ENCODE measurements around the gene ESD.
"Not testable (repeated sequence)": the region's sequence is repeated elsewhere in the genome, so short reads cannot be mapped to it uniquely, and the experiment has no call there.

Gene ESD

DNA sequence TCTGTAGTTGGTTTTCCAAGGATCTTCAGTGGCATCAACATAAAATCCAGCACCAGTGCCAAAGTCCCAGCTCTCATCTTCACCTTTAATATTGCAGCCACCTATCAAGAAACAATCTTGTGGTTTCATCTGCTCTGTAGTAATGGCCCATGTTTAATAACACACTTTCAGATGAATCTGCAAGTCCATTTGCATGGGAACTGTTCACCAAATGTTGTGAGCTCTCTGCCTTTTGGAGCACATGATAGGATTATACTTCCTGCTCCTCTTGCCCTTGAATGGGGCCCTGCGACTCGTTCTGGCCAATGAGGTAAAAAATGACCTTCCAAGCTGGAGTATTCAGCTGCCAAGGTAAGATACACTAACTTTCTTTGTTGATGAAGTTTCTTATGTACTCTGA, 14.3 kb downstream of the ESD start:
- DNase-seq: no peak

DNA sequence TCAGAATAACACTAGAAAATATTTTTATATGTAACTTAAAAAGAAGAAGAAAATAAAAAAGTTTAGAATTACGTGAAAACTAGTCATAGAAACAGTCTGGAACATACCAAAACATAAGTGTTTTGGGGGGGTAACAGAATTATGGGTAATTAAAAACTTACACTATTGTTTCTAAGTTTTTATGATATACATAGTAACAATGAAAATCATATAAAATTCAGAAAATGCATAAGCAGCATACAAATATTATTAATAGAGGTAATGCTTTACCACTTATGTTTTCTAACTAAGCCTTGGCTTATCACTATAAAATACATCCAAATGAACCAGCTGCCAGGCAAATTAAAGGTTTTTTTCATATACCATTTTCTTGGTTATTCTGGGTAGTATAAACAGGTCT, 14.9 kb downstream of the ESD start:
- no peak for DNase-seq

DNA sequence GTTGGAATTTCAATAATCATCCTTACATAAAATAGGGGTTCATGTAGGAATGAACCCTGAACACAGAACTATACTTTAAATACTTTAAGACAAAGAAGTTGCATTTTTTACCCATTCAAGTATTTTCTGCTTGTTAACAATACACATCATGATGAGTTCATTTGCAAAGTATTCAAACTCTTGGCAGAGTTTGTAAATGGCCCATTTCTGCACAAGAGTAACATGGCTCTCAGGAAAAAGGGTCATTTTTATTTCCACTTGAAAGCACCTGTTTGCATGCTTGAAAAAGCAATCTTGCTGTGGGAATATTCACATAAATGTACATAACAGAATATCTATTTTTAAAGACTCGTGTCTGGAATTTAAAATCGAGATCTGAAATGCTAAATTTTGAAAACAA, 18.1 kb downstream of the ESD start:
- DNase-seq: no peak

DNA sequence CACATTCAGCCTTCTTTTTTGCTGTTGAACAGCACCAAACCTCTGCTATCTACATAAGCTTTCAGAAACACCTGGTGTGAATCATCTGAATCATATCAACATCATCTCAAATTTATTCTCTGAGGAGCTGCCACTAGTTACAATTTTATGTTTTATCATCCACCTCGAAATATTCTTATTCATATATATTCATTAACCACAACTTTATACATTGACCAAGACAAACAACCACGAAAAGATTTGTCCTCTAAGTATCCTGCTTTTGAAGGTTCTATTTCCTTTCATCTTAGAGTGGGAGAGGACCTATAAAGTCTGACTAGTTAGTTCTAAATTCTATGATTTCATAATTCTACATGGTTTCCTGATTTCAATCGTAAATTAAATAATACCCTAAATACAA, 18.9 kb downstream of the ESD start:
- DNase-seq: no peak

DNA sequence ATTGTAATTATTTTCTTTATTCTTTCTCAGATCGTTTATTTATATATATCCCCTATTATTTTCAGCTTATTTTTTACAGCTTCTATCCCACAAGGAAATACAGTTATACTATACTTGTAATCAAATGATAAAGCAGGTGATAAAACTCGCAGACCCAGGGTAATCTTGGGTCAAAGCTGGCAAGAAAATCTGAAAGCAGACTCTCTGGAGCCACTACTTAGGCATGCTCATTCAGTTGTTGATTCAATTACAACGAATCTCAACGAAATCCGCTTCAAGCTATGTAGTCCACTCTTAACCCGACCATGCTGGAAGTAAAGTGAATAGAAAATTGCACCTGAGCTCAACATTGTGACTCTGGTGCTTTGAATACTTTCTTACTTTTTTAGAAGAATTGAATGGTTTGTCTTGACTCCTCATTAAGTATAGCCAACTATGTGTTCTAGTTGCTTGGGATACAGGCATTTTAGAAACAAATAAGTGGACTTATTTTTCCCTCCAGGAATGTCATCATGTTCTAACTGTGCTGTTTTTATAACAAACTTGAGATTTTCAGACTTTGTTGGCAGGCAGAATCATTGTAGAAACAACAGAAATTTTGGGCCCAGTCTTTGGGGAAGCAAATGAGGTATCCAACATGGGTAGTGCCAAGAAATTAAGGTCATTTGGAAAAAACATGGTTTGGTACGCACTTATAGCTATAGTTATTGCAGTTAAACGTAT, 21.4 kb downstream of the ESD start:
- no peak for DNase-seq

DNA sequence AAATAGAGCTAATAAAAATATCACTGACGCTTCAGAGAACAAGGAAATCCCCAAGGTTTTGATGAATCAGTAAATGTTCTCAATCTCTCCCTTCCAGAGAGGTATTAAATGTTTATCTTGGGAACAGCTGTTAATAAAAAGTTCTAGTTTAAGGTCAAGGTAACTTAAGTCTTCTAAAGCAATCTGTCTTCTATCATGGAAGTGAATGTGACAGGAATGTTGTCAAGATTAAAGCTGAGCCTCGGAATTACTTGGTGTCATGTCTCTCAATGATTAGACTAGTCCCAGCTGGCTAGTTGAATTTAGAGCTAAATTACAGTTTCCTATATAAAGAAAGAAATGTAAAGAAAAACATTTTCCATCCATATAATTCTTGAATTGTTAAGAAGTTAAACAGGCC, 23.4 kb downstream of the ESD start:
- DNase-seq: no peak

DNA sequence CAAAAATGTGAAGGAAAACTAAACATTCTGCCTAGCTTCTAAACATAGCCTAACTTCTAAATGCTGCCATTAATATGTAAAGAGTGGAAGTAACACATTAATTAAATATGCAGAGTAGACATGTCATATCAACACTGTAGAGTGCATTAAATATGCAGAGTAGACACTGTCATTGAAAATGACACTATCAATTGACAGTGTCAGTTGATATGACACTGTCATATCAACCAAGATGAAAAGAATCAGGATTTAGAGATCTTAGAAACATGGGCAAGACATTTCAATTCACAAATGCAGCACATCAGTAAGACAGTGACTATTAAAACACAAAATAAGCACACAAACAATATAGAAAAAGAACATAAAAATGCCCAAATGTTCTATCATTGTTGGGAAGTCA, 25.3 kb downstream of the ESD start:
- no peak for DNase-seq

DNA sequence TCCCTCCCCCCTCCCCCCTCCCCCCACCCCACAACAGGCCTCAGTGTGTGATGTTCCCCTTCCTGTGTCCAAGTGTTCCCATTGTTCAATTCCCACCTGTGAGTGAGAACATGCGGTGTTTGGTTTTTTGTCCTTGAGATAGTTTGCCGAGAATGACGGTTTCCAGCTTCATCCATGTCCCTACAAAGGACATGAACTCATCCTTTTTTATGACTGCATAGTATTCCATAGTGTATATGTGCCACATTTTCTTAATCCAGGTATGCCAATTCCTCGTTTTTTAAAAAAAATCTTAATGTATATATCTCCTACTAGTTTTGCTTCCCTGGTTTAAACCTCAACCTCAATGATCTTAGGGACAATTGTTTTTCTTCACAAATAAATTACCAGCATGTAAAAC, 27.0 kb downstream of the ESD start:
- not testable (repeated sequence) for DNase-seq

DNA sequence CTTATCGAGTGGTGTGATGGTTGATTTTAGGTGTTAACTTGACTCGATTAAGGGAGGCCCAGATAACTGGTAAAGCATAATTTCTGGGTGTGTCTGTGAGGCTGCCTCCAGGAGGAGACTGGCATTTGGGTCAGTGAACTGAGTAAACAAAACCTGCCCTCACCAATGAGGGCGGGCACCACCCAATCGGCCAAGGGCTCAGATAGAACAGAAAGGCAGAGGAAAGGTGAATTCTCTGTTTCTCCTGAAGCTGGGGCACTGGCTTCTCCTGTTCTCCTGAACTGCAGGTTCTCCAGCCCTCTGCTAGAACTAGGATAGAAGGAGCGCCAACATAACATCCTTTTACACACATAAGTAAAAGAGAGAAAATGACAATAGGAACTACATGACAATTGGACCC, 35.1 kb downstream of the ESD start:
- DNase-seq: no peak

DNA sequence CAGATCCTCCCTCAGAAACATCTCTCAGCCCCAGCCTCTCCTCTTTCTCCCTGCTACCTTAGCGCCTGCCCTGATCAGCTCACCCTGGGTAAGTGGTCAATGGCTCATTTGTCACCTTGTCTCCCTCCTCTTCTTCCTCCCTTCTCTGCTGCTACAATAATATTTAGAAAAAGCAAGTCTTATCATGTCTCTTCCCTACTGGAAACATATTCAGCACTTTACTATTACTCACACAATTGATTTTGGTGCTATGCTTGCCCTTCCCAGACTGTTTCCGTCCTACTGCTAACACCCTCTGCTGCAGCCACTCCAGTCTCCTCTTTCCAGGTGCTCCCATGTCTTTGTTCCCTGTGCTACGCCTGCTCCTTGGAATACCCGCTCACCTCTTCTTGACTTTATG, 35.8 kb downstream of the ESD start:
- no peak for DNase-seq

DNA sequence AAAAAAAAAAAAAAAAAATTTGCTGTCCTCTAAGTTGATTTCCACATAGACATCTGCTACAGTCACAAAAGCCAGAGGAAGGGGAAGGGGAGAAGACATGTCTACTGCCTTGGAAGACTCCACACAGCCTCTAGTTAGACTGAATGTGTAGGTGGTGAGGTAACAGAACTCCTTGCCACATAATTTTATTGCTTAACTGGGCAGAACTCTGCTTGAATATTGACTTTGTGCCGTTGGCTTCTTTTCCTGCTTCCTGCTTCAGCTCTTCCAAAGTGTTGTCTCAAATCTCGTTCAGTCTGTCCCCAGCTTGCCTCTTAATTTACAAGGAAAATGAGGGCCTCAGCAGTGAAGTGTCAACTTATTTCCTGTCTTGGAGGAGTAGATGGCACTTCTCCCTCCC, 37.1 kb downstream of the ESD start:
- no peak for DNase-seq

DNA sequence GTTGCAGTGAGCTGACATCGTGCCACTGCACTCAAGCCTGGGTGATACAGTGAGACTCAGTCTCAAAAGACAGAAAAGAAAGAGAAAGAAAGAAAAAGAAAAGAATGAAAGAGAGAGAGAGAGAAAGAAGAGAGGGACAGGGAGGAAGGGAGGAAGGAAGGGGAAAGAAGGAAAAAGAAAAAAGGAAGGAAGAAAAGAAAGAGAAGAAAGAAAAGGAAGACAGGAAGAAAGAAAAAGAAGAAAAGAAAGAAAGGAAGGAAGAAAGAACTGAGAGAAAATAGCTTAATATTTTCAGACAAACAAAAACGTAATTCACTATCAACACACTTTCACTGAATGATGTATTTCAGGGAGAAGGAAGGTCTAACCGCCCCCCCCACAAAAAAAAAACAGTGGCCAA, 39.3 kb downstream of the ESD start:
- no peak for DNase-seq

DNA sequence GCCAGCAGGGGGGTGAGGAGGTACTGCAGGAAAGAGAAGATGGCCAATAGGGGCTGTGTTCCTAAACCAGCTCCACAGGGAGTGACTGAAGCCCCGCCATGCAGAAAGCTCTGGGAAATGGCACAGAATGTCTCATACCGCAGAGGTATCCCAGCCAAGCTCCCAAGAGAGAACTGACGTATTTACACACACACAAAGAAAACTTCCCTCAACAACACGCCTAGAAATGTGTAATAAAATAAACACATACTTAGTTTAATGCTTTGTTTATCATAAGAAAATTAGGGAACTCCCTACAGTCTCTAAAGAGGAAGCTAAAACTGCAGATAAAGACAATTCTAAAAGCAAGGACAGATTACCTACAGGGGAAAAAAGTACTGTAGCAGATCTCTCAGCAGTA, 40.0 kb downstream of the ESD start:
- no peak for DNase-seq

DNA sequence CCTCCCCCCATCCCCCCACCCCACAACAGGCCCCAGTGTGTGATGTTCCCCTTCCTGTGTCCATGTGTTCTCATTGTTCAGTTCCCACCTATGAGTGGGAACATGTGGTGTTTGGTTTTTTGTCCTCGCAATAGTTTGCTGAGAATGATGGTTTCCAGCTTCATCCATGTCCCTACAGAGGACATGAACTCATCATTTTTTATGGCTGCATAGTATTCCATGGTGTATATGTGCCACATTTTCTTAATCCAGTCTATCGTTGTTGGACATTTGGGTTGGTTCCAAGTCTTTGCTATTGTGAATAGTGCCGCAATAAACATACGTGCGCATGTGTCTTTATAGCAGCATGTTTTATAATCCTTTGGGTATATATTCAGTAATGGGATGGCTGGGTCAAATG, 41.5 kb downstream of the ESD start:
- not testable (repeated sequence) for DNase-seq

DNA sequence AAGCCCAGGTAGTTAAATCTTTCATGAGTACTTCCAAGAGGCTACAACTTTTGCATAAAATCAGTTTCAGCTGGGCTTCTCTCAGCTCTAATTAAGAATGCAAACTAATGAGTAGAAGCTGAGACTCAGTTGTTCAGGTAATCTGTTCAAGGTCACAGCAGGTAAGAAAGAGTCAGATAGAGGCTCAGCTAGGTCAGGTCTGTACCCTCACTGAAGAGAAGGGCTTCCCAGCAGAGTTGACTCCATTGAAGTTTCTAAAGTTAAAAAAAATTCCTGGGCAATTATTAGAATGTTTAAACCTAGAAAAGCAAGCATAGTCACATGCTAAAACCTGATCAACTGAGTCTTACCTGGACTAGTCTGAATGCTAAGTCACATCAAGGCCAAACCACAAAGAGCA, 42.1 kb downstream of the ESD start:
- DNase-seq: no peak

DNA sequence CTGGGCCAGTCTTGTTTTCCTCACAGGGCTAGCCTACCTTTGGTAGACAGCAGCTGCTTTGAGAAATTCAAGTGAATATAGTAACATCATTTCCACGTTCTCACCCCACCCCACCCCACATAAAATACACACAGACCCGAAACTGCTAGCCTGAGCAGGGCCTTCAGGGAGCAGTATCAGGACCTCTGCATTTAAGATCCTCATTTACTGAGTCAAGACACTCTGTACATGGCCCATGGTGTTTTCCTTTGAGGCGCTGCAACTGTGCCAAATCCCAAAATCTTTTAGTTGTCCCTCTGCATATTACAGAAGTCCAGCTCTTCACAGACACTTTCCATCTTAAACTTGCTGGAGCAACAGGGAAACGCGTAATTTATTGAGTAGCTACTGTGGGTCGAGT, 43.0 kb downstream of the ESD start:
- DNase-seq: no peak

DNA sequence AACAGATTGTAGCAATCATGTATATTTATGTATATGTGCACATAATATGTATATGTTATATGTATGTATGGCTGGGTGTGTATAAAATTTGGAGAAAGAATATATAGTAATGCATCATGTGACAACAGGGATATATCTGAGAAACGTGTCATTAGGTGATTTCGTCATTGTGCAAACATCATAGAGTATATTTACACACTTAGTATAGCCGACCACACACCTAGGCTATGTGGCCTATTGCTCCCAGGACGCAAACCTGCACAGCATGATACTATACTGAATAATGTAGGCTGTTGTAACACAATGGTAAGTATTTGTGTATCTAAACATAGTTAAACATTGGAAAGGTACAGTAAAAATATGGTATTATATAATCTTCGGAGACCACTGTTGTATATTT, 43.8 kb downstream of the ESD start:
- no peak for DNase-seq

DNA sequence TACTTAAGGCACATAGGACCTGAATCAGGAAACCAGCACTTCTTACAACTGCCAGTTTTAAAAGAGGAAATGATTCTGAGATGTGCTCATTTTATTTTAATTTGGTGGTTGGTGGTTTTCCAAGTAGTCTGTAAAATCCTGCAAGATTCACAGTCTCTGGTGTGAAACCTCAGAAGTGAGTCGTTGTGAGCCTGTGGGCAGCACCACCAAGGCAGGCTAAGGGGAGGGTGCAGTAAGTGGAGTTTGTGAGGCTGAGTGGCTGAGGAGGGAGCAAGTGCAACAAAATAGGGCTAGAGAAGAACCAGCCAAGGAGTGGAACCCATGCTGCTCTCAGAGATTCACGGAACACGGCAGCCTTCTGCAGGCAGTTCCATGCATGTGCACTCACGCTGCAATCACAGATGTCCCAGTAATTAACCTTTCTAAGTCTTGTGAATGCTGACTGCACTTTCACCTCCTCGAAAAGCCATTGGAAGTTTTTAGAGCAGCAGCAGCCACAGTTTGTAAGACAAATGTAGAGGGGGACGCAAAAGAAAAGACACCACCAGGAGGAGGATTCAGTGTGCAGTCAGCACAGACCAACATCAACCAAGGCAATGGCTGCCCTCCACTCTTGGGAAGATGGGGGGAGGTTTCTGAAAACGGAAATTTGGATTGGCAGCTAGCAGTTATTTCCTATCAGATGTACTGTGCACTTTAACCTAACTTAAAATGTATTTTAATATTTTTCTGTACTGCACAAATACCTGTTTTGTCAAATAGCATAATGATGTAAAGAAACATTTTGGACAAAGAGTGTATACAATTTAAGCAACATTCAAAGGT, 44.9 kb downstream of the ESD start:
- DNase-seq: no peak

DNA sequence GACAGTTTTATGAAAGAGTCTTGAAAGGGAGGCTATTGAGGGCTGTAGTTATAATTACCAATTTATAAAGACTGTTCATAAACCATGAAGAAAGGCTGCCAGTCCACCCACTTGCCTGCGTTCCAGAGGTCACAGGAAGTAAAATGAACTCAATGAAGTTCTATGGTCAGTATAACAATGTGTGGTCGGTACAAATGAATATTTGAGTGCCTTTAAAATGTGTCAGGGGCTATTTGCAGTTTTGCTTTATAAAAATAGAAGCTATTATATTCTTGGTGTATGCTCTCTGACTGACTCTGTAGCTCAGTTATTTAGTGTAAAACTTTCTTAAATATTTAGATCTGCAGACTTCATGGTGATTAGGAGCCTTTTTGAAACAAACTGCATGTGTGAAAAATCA, 47.0 kb downstream of the ESD start:
- DNase-seq: no peak

DNA sequence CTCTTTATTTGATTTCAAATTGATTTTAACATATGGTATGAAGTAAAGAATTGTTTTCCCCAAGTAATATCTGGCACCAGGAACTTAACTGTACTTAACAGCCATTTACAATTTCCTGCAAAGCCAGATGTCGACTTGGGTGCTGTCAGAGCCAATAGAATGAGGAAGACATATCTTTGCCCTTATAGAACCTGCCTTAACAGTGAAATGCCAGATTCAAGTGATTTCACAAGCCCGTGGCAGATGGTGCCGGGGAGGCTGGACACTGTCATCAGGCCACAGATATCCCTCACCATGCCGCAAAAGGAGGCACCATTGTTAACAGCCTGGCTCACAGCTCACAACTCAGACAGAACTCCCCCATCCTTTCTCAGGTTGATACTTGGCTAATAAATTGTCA, 48.7 kb downstream of the ESD start:
- DNase-seq: no peak

DNA sequence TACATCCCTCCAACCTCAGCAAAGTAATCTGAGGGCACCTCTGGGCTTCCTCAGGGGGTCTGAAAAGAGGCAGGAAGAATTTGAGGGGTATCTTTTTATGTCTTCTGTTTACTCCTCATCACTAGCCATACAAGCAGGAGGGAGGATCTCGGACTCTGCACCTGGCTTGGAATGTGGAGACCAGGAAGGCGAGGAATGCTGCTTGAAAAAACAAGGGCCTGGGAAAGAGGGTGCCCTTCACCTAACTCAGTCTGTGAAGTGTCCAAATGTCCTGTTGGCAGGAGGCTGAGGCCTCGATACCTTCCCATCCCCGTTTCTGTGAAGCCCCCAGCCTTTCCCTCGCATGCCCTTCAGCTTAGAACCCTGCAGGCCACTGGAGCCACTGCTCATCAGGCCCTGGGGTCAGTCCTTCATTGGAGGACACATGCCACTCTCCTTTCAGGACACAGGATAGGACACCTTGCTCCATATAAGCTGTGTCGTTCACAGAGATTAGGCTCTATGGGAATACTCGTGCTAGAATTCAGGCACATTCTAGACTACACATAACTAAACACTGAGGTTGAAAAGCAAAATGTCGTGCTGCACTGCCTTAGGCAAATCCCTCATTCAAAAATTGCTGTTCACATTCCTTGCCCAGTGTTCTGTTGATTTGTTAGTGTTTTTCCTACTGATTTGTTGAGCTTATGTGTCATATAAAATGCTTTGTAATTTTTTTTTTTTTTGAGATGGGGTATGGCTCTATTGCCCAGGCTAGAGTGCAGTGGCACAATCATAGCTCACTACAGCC, 49.7 kb downstream of the ESD start:
- DNase-seq: no peak

DNA sequence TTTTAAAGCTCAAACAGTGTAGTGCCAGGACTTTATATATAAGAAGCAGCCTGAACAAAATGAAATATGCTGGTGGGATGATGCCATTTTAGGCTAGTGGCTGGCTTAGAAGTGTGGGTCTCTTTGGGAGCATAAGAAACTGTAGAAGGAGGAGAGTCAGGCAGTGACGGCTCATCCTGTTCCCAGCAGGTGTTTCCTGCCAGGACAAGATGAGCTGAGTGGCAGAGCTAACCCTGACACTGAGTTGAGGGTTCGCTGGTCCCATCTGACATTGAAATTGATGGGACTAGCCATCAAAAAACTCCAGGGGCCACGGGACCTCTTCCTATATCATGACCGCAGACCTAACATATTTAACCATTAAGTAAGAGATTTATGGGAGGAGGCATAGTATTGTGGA, 51.3 kb downstream of the ESD start:
- no peak for DNase-seq

DNA sequence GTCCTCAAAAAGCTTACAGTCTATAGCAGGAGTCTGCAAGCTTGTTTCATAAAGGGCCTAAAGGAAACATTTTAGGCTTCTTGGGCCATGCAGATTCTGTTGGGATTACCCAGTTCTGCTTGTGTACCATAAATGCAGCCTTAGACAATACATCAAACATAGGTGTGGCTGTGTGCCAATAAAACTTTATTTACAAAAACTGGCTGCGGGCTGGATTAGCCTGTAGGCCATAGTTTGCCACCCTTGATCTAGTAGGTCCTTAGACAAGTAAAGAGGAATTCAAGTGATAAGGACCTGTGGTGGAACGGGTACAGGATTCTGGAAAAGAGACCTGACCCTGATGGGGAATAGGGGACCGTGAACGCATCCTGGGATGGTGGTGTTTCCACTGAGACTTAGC, 51.9 kb downstream of the ESD start:
- no peak for DNase-seq

DNA sequence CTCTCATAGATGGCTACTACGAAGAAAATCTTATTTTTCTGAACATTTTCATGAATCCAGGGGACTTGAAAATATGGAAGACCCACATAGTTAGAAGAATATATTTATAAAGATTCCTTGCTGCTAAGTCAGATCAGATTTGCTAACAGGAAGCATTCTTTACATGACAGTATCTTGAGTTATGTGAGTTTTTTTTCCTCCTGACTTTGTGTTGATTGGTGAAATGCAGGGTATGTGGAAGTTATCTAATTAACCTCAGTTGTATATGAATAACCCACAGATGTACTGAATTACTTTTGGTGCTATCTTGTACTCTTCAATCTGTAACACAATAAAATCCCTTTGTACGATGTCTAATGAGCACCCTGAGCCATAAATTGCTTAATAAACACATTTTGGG, 53.8 kb downstream of the ESD start:
- DNase-seq: no peak

Measured in SHP77 (cell line).